SKM-1 (cell line): ENCODE results near the gene COTL1.
"Not testable (repeated sequence)": the region's sequence is repeated elsewhere in the genome, so short reads cannot be mapped to it uniquely, and the experiment has no call there.

Experiments
- DNase-seq: peaks from one replicate; lab custom pipeline; 2025; ENCODE audit not compliant: unreplicated experiment; lab: John Stamatoyannopoulos, UW

COTL1 gene

DNA sequence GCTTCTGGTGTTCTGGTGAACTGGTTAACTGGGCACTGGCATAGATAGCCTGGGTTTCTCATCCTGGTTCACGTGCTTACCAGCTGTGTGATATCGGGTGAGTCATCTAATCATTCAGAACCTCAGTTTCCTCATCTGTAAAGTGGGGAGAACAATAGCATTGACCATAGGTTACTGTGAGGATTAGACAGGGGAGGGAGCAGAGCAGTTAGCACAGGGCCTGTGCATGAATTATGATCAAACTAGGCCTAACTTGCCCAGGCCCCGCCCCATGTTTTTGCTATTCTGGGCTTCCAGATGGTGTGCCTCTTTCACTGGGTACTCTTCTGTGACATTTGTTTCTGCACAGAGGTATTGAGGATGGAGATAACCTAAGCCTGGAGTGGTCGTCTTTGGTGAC, 25.8 kb upstream of the COTL1 start:
- no peak for DNase-seq

DNA sequence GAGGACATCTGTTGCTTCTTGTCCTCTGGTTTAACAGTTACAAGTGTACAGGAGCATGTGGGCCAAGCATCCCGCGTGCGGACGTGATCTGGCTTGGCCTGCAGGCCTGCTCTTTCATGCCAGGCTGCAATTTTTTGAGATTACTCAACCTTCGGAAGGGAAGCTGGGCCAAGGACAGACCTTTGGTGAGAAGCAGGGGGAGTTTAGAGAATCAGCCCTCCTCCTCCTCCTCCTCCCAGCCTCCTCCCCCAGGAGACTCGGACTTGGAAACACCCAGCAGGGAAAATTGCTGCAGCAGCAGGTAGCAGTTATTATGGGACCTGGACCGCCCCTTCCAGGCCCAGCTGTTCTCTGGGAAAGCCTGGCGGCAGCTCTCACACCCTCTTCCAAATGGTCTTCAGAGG, 25.3 kb upstream of the COTL1 start:
- DNase-seq: no peak

DNA sequence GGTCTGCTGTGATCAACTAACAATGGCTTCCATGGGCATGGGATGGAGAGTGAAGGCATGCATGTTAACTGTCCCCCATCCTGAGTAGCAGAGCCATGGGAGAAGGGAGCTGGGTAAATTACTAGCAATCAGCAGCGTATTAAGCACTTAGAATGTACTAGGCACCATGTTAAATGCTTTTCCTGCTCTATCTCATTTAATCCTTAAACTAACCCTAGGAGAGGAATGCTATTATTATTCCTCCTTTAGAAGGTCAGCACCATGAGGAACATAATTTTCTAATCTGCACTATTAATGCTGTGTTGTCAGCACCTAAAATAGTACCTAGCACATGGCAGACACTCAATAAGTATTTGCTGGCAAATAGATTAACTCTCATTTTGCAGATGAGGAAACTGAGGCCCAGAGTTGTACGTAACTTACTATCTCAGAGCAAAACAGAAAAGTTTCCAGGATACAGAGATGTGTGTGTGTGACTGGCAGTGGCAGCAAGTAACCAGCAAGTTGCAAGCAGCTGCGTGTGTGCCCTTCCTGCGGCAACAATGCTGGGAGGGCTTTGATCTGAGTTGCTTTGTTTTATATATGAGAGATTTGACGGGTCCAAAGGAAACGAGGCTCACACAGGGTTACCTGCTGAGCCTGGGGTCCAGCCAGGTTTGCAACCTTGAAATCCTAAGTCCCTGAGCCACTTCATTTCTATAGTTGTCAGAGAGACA, 23.9 kb upstream of the COTL1 start:
- no peak for DNase-seq

DNA sequence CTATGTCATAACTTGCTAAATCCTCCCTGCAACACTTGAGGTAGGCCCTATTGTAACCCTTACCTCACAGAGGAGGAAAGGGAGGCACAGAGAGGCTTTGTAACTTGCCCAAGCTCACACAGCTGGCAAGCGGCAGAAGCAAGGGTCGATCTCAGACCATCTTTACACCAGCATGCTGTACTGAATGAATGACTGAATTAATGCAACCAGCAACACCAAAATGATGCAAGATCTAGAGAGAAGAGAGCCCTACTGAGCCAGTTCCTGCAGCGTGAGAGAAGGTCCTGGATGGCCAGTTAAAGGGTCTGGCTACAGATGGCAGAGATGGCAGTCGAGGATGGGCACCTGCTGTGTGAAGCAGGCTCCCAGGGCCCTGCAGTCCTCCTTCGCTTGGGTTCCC, 22.3 kb upstream of the COTL1 start:
- DNase-seq: no peak

DNA sequence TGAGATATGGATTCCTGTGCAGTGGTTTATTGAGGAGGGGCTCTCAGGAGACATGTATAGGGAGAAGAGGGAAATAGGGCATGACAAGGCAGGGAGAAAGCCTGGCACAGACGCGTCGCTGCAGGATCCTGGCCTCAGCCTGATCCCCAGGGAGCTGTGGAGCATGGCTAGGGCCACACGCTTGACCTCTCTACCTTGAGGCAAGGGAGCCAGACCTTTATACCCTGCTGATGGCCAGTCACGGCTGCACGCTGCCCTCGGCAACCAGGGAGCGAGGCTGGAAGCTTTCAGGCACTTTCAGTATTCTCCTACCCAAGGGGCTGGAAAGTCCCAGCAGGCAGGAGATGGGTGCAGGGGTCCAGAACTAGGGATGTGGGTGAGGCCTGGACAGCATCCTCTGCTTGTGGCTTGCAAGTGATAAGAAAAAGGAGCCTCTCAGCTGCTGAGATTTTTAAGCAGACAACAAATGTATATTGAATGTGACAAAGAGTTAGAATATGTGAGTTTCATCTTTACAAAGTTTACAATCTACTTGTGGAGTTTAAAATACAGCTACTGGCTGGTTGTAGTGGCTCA, 20.4 kb upstream of the COTL1 start:
- DNase-seq: no peak

DNA sequence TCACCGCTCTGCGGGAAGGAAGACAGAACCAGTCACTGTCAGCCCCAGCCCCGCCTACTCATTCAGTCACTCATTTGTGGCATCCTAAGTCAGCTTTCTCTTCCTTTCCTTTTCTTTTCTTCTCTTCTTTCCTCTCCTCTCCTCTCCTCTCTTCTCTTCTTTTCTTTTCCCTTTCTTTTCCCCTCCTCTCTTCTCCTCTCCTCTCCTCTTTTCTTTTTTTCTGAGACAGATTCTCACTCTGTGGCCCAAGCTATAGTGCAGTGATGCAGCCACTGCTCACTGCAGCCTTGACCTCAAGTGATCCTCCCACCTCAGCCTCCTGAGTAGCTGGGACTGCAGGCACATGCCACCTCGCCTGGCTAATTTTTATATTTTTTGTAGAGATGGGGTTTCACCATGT, 19.8 kb upstream of the COTL1 start:
- no peak for DNase-seq

DNA sequence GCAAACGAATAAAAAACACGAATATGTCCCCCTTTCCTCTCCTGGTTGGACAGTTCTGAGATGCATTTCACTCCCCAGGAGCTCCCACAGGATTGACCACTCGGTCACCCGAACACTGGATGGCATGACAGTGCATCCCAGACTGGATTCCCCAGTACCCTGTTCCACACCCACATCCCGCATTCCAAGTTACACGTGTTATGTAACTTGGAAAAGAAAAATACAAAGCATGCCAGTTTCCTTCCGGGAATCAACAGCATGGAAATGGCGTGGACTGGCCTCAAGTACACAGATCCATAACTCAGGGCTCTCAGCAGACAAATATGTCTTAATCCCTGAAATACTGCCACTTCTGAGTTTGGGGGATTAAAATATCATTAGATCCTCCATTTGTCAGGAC, 17.8 kb upstream of the COTL1 start:
- DNase-seq: no peak

DNA sequence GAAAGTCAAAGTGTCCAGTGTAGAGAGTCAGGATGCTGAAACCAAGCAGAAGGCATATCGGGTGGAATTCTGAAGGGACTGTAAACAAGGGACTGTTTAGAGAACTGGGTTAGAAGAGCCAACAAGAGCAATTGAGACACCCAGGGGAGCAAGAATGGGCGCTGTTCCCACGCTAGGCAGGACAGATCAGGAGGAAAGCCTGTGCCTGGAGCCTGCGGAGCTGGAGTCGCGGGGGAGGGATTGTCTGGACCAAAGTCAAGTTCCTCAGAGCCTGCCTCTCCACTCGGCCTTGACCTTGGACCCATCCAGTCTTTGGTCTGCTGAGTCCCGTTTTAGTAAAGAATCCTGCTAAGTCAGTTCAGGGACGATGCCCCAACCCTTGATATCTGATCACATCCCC, 15.7 kb upstream of the COTL1 start:
- no peak for DNase-seq

DNA sequence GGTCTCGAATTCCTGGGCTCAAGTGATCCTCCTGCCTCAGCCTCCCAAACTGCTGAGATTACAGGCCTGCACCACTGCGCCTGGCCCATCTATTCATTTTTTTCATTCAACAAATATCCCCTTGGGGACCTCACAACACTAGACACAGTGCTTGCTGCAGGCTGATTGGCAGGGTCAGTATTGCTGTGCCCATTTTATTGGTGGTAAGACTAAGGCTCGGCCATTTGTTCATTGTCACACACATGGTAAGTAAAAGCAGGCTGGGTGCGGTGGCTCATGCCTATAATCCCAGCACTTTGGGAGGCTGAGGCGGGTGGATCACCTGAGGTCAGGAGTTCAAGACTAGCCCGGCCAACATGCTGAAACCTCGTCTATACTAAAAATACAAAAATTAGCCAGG, 15.0 kb upstream of the COTL1 start:
- DNase-seq: not testable (repeated sequence)

DNA sequence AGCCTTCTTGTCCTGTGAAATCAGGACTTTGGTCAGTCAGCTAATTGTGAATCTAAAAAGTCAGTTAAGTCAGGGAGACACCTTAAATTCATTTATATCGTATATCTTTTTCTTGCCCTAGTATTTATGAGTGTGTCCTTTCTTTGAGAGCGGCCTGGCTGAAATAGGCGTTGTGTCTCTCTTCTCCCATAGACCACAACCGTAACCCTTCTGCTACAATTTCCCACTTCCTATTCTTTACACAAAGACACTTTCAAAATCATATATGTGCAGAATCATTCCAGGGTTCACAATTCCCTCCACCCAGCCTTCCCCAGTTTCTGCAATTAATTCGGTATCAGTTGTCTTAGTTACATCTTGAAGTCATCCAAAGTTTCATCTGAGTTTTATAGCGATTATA, 14.0 kb upstream of the COTL1 start:
- no peak for DNase-seq

DNA sequence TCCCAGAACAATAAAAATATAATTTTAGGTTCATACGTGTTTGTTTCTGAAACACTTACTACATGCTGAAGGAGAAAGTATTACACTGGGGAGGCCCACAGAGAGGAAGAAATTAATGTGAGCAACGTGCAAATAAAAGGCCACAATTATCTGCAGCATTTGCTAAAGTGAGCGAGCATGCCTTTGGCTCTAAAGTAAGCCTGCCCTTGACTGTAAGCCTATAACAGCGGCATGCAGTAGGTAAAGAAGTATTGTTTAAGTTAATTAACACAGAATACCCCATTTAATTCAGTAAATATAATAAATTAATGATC, 13.2 kb upstream of the COTL1 start:
- no peak for DNase-seq

DNA sequence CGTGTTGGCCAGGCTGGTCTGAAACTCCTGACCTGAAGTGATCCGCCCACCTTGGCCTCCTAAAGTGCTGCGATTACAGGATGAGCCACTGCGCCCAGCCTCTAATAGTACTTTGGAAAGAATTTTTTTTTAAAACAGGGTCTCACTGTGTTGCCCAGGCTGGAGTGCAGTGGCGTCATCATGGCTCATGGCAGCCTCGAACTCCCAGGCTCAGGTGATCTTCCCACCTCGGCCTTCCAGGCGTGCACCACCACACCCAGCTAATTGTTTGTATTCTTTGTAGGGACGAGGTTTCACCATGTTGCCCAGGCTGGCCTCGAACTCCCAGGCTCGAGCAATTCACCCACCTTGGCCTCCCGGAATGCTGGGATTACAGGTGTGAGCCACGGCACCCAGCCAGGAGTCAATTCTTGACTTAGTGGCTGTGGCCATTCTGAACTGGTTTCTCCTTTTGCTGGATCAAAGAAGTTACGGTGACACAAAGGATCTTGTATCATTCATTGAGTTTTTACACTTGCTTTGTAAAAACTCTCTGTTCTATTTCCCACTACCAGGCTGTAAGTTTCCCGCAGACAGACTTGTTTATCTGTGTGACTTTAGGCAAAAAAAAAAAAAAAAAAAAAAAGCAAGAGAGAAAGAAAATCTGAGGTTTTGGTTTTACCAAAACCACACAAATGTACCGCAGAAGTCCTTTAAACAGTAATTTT, 12.7 kb upstream of the COTL1 start:
- no peak for DNase-seq

DNA sequence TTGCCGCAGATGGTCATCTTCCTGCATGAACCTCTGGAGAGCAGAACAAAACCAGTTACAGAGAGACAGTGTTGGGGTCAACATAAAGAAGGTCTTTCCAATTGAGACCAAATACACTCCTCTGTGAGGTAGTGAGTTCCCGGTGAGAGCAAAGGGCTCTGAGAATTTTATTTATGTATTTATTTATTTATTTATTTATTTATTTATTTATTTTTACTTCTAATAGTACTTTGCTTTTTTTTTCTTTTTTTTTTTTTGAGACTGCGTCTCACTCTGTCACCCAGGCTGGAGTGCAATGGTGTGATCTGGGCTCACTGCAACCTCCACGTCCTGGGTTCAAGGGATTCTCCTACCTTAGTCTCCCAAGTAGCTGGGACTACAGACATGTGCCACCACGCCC, 12.1 kb upstream of the COTL1 start:
- no peak for DNase-seq

DNA sequence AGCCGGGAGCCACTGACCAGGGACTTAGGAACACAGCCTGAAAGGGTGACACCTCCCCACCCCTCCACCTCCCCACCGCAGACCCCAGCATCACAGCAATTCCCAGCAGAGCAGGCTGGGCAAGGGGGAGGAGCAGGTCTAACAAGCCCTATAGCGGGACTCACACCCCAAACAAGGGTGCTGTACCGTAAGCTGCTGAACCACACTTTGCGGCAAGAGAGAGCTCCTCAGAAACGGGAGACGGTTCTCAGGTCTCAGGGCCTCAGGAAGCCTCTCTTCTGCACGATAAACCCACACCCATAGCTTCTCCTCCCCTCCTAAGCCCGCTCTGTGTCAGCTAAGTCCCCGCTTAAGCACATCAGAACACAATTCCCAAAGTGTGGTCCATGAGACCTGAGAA, 11.7 kb upstream of the COTL1 start:
- DNase-seq: no peak

DNA sequence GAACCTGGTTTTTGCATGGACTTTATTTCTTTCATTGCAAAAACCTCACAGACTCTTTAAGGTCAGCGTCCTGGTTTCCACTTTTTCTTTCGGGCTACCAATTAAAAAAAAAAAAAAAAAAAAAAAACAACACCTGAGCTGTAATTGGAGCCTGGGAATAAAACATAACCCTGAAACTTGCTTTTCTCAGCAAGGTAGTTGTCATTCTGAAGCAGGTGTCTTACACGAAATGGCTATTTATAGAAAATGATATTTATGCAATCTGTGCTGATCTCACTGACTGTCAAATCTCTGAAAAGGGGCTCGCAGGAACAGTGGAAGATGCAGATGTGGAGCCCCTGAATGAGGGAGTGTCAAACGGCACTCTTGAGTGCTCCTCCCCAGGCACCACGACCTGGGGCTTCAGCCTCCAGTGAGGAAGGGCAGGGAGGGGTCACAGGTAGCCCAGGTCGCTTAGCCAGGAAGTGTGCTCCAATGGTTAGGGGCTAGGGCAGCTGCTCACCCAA, 10.4 kb upstream of the COTL1 start:
- DNase-seq: no peak

DNA sequence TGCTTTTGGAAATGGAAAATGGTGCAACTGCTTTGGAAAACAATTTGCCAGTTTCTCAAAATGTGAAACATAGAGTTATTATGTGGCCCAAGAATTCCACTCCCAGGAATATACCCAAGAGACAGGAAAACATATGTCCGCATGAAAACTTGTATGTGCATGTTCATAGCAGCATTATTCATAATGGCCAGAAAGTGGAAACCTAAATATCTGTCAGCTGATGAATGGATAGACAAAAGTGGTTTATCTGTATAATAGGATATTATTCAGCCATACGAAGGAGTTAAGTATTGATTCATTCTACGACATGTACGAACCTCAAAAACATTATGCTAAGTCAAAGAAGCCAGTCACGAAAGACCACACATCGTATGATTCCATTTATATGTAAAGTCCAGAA, 7.7 kb upstream of the COTL1 start:
- no peak for DNase-seq

DNA sequence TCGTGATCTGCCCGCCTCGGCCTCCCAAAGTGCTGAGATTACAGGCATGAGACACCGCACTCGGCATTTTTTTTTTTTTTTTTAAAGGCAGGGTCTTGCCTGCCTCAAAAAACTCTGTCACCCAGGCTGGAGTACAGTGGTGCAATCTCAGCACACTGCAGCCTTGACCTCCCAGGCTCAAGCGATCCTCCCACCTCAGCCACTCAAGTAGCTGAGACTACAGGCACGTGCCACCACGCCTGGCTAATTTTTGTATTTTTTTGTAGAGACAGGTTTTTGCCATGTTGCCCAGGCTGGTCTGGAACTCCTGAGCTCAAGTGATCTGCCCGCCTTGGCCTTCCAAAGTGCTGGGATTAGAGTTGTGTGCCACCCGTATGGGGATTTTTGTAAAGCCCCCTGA, 3.0 kb upstream of the COTL1 start:
- DNase-seq: not testable (repeated sequence)

DNA sequence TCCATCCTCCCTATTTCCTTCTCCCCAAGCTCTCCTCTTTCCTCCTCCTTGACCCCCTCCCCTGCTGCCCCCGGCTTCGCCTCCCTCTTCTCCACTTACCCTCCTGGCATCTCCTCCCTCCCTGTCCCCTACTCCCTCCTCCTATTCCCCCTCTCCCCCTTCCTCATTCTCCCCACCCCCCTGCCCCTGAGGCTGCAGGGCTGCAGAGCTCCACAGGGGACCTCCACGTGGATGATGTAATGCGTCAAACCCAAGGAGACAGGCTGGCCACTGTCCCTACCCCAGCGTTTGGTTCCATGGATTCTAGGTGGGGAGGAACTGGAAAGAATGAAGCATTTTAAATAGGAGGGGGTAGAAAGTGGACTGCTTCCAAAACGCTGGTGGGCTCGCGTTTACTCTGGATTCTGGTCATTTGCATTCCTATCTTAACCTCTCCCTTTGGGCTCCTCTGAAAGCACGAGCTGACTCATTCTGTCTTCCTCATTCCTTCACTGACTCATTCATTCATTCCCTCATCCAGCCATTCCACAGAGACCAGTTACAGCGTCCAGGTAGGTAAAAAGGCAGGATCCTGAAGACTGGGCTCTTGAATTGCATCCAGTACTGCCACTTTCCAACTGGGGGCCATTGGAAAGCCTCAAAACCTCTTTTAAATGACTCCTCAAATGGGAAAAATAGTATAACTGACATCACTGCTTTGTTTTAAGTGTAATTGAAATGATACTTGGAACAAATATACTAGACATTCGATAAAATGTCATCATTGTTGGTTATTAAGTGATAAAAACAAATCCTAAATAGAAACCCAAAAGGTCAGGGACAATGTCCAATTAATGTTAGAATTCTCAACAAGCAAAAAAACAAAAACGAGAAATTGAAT, 943 bp upstream of the COTL1 start:
- DNase-seq: no peak

DNA sequence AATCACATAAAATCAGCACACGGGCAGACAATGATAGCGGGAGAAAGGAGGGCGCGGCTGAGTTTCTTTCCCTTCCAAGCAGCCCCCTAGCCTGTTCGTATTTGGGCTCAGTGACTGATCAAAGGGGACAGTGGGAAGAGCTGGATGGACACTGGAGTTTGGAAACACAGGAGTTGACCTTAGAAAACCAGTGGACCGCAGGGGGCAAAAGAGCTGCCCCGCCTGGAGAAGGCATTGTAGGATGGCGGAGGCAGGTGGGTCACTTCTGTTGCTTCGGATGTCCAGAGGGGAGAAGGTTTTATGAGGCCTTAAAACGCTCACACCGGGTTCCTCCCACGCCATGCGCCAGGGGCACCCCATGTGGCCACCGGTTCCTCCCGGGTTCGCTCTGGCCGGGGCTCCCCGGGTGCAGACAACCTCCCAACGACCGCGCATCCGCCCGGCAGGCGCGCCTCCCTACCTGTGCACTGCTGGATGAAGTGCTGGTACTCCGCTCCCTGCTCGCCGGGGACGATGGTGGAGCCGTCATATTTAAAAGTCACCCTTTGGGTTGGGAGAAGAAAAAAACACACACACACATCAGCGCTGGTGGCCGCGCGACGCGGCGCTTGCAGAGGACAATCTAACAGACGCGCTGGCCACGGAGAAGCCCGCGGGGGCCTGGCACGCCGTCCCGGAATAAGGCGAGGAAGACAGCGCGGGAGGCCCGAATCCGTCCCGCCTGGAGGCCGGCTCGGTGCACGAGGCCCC, 662 bp downstream of the COTL1 start:
- DNase-seq: no peak

DNA sequence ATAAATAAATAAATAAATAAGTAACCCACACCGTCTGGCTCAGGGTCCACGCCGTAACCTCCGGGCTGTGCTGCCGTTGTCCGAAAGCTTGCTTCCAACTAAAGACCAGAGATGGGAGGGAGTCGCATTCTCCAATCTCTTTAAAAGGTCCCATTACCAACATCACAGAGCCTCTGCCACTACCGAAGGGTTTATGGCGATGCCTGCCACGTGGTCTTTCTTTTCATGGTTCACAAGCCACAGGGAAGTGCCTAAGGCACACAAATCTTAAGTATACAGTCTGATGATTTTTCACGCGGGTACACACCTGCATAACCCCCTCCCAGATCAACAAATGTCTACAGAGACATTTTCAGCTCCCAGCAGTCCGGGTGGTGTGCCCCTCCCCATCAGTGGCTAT, 1.4 kb downstream of the COTL1 start:
- DNase-seq: no peak
